ENCODE results near the gene OR10H5. TPM values are rescaled to one million over a fixed set of nuclear protein-coding genes. Genes with fewer than 3 reads are reported as not detected.
"Not testable (repeated sequence)": the region's sequence is repeated elsewhere in the genome, so short reads cannot be mapped to it uniquely, and the experiment has no call there.

The OR10H5 gene
- total RNA-seq, 1 donor from 2014 or later, result not detected

DNA sequence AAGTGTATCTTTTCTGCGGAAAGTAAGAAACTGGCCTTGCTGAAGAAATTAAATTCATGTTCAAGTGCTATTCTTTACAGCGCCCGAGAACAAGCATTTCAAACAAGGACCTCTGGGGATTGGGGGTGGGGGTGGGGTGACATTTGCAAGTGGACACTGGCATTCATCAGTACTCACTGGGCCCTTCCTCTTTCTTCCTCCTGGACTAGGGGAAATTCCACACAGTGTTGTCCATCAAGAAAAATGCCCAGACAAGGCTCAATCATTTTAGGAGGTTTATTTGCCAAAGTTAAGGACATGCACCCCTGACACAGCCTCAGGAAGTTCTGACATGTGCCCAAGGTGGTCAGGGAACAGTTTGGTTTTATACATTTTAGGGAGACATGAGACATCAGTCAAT is 50.9 kb downstream of the OR10H5 start:
- H3K36me3 Mint-ChIP-seq (ENCODE audit: low read depth, unreplicated experiment), result peaks cover 21% of the 10 kb centered on the region
- H3K27ac Mint-ChIP-seq (ENCODE audit: unreplicated experiment), result no peak overlapping the region
- peaks cover 35% of the 10 kb centered on the region for H3K9me3 Mint-ChIP-seq (ENCODE audit: unreplicated experiment)
- peaks cover 12% of the 10 kb centered on the region for H3K27me3 Mint-ChIP-seq (ENCODE audit: unreplicated experiment)
- H3K4me3 Mint-ChIP-seq (ENCODE audit: unreplicated experiment), result no peak overlapping the region
- no peak for DNase-seq (ENCODE audit: low spot score)
- TF ChIP-seq CTCF (IDR thresholded peaks at IDR 0.05; ENCODE audit: unreplicated experiment), result no peak
- no peaks in the 10 kb centered on the region for H3K4me1 Mint-ChIP-seq (ENCODE audit: unreplicated experiment)

DNA sequence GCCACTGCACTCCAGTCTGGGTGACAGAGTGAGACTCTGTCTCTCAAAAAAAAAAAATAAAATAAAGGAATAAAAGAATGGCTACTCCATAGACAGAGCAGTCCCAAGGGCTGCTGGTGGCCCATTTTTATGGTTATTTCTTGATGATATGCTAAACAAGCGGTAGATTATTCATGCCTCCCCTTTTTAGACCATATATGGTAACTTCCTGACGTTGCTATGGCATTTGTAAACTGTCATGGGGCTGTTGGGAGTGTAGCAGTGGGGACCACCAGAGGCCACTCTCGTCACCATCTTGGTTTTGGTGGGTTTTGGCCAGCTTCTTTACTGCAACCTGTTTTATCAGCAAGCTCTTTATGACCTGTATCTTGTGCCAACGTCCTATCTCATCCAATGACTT is 52.4 kb downstream of the OR10H5 start:
- not testable (repeated sequence) for H3K4me3 Mint-ChIP-seq (ENCODE audit: unreplicated experiment); H3K27ac Mint-ChIP-seq (ENCODE audit: unreplicated experiment); H3K4me1 Mint-ChIP-seq (ENCODE audit: unreplicated experiment); DNase-seq (ENCODE audit: low spot score)
- H3K27me3 Mint-ChIP-seq (ENCODE audit: unreplicated experiment), result peaks cover 13% of the 10 kb centered on the region
- peaks cover 24% of the 10 kb centered on the region for H3K36me3 Mint-ChIP-seq (ENCODE audit: low read depth, unreplicated experiment)
- peaks cover 45% of the 10 kb centered on the region for H3K9me3 Mint-ChIP-seq (ENCODE audit: unreplicated experiment)

GRCh38 chr19:15840833-15841232 is 53.4 kb downstream of the OR10H5 start:
- H3K27ac Mint-ChIP-seq (ENCODE audit: unreplicated experiment), result no peak overlapping the region
- H3K4me1 Mint-ChIP-seq (ENCODE audit: unreplicated experiment), result no peaks in the 10 kb centered on the region
- no peak for TF ChIP-seq CTCF (IDR thresholded peaks at IDR 0.05; ENCODE audit: unreplicated experiment)
- peaks cover 18% of the 10 kb centered on the region for H3K36me3 Mint-ChIP-seq (ENCODE audit: low read depth, unreplicated experiment)
- DNase-seq (ENCODE audit: low spot score), result no peak
- H3K4me3 Mint-ChIP-seq (ENCODE audit: unreplicated experiment), result no peak overlapping the region
- peaks cover 47% of the 10 kb centered on the region for H3K9me3 Mint-ChIP-seq (ENCODE audit: unreplicated experiment)
- peaks cover 10% of the 10 kb centered on the region for H3K27me3 Mint-ChIP-seq (ENCODE audit: unreplicated experiment)

DNA sequence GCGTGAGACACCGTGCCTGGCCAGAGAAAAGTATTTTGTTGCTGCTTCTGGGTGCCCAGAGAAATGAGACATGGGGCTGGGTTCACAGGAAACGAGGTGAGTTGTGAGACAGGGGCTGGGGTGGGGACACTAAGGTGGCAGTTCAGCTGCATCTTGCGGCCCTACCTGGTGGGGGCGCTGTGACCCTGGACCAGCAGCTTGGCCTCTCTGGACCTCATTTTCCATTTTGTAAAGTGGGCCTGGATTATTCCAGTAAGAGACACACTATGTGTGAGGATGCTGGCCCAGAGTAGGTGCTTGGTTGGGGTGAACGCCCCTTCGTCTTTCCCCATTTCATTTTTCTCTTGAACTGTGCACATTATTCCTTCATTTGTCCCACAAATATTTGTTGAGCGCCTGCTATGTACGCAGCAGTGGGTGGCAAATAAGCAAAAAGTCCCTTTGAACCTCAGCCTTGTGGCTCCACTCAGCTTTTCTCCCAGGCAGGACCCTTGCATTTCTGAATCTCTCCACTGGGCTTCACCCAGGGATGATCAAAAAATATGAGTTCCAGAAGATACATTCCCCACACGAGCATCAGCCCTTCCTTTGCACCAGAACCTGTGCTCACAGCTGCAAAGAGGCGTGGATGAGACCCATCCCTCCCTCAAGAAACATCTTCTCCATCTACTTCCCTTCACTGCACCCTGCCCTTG is 54.6 kb downstream of the OR10H5 start:
- H3K4me1 Mint-ChIP-seq (ENCODE audit: unreplicated experiment), result no peaks in the 10 kb centered on the region
- no peak for TF ChIP-seq CTCF (IDR thresholded peaks at IDR 0.05; ENCODE audit: unreplicated experiment)
- no peak for DNase-seq (ENCODE audit: low spot score)
- H3K36me3 Mint-ChIP-seq (ENCODE audit: low read depth, unreplicated experiment), result peaks cover 17% of the 10 kb centered on the region
- H3K27me3 Mint-ChIP-seq (ENCODE audit: unreplicated experiment), result peaks cover 10% of the 10 kb centered on the region
- H3K27ac Mint-ChIP-seq (ENCODE audit: unreplicated experiment), result no peak overlapping the region
- H3K9me3 Mint-ChIP-seq (ENCODE audit: unreplicated experiment), result peaks cover 56% of the 10 kb centered on the region
- H3K4me3 Mint-ChIP-seq (ENCODE audit: unreplicated experiment), result no peak overlapping the region

DNA sequence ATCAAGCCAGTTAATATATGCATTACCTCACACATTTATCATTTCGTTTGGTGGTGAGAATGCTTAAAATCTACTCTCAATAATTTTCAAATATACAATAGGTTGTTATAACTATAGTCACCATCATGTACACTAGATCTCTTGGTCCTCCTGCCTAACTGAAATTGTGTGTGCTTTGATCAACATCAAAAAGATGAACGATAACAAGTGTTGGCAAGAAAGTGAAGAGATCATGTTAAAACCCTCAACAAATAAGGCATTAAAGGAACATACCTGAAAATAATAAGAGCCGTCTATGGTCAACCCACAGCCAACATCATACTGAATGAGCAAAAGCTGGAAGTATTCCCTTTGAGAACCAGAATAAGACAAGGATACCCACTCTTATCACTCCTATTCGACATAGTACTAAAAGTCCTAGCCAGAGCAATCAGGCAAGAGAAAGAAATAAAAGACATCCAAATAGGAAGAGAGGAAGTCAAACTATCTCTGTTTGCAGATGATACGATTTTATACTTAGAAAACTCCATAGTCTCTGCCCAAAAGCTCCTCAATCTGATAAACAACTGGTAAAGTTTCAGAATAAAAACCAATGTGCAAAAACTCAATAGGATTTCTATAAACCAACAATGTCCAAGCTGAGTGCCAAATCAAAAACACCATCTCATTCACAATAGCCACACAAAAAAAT is 55.9 kb downstream of the OR10H5 start:
- Mint-ChIP-seq H3K27me3 (ENCODE audit: unreplicated experiment) (peaks cover 10% of the 10 kb centered on the region), H3K4me3 (ENCODE audit: unreplicated experiment) (no peak overlapping the region), H3K27ac (ENCODE audit: unreplicated experiment) (no peak overlapping the region), H3K4me1 (ENCODE audit: unreplicated experiment) (no peaks in the 10 kb centered on the region), H3K36me3 (ENCODE audit: low read depth, unreplicated experiment) (peaks cover 20% of the 10 kb centered on the region), H3K9me3 (ENCODE audit: unreplicated experiment) (peaks cover 55% of the 10 kb centered on the region)
- no peak for DNase-seq (ENCODE audit: low spot score)
- no peak for TF ChIP-seq CTCF (IDR thresholded peaks at IDR 0.05; ENCODE audit: unreplicated experiment)

DNA sequence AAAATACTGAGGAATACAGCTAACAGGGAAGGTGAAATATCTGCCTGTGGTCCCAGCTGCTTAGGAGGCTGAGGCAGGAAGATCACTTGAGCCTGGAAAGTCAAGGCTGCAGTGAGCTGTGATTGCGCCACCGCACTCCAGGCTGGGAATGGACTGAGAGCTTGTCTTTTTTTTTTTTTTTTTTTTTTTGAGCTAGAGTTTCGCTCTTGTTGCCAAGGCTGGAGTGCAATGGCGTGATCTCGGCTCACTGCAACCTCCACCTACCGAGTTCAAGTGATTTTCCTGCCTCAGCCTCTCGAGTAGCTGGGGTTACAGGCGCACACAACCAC is 56.4 kb downstream of the OR10H5 start:
- not testable (repeated sequence) for H3K4me1 Mint-ChIP-seq (ENCODE audit: unreplicated experiment); H3K27me3 Mint-ChIP-seq (ENCODE audit: unreplicated experiment); H3K4me3 Mint-ChIP-seq (ENCODE audit: unreplicated experiment); H3K27ac Mint-ChIP-seq (ENCODE audit: unreplicated experiment); DNase-seq (ENCODE audit: low spot score)
- H3K9me3 Mint-ChIP-seq (ENCODE audit: unreplicated experiment), result peaks cover 50% of the 10 kb centered on the region
- peaks cover 18% of the 10 kb centered on the region for H3K36me3 Mint-ChIP-seq (ENCODE audit: low read depth, unreplicated experiment)
